GM12878 (cell line): ENCODE data around the gene CMTM1. TPM values are rescaled to one million over a fixed set of nuclear protein-coding genes. Genes with fewer than 3 reads are reported as not detected.

Source experiments
- BACH1 ChIP-seq: fragments of 450-650 bp; IDR thresholded peaks from 2 replicates; pipeline ENCODE4 v1.6.1; 2017; ENCODE audit warnings: mild to moderate bottlenecking, borderline replicate concordance
- CBX3 ChIP-seq: fragments of 200-600 bp; sonication (generic); IDR thresholded peaks from 2 replicates; pipeline ENCODE4 v1.6.1; 2016; ENCODE audit warnings: low read depth, borderline replicate concordance
- CEBPZ ChIP-seq: fragments of 150-350 bp; IDR thresholded peaks from 2 replicates; pipeline ENCODE4 v1.6.1; 2016; ENCODE audit warnings: low read depth, low read length
- CHD1 ChIP-seq: IDR thresholded peaks from 2 replicates; pipeline ENCODE4 v1.6.1; 2012; ENCODE audit warnings: low read depth, low read length, improper control_type of control experiment
- CHD4 ChIP-seq: fragments of 200-600 bp; sonication (generic); IDR thresholded peaks from 2 replicates; pipeline ENCODE4 v1.6.1; 2016; ENCODE audit warnings: mild to moderate bottlenecking
- ETV6 ChIP-seq, 2 experiments: fragments of 450-650 bp in 1 of 2; IDR thresholded peaks in 1 of 2; conservative IDR thresholded peaks in 1 of 2; 2 replicates each; pipeline ENCODE4 v1.6.1; 2014; ENCODE audit warnings: antibody characterized with exemption in 1 of 2, borderline replicate concordance in 1 of 2, low read depth in 1 of 2, mild to moderate bottlenecking in 1 of 2, moderate library complexity in 1 of 2
- HDGF ChIP-seq: fragments of 450-650 bp; IDR thresholded peaks from 2 replicates; pipeline ENCODE4 v1.6.1; 2016; ENCODE audit warnings: antibody characterized with exemption
- KAT2A ChIP-seq: conservative IDR thresholded peaks from 2 replicates; pipeline ENCODE4 v1.6.1; 2011; ENCODE audit warnings: low read depth, low read length; ENCODE audit not compliant: control insufficient read depth
- KLF5 ChIP-seq: fragments of 450-650 bp; IDR thresholded peaks from 2 replicates; pipeline ENCODE4 v1.6.1; 2014; ENCODE audit warnings: mild to moderate bottlenecking; ENCODE audit not compliant: partially characterized antibody
- NKRF ChIP-seq: fragments of 450-650 bp; conservative IDR thresholded peaks from 2 replicates; pipeline ENCODE4 v1.6.1; 2017; ENCODE audit warnings: mild to moderate bottlenecking, moderate library complexity
- PML ChIP-seq: IDR thresholded peaks from 2 replicates; pipeline ENCODE4 v1.6.1; 2012; ENCODE audit warnings: low read length, inconsistent platforms
- POU2F2 ChIP-seq: IDR thresholded peaks from 3 replicates; pipeline ENCODE4 v1.6.1; 2011; ENCODE audit warnings: low read depth, mild to moderate bottlenecking, low read length, borderline replicate concordance
- RCOR1 ChIP-seq: conservative IDR thresholded peaks from 2 replicates; pipeline ENCODE4 v1.6.1; 2012; ENCODE audit warnings: low read depth, low read length, improper control_type of control experiment
- SMARCA5 ChIP-seq: fragments of 450-650 bp; IDR thresholded peaks from 2 replicates; pipeline ENCODE4 v1.6.1; 2017; ENCODE audit warnings: mild to moderate bottlenecking
- TARDBP ChIP-seq: IDR thresholded peaks from 2 replicates; pipeline ENCODE4 v1.6.1; 2016; ENCODE audit warnings: borderline replicate concordance
- USF2 ChIP-seq: IDR thresholded peaks from 2 replicates; pipeline ENCODE4 v1.6.1; 2011; ENCODE audit warnings: low read depth, low read length, improper control_type of control experiment, borderline replicate concordance
- WRNIP1 ChIP-seq: IDR thresholded peaks from 2 replicates; pipeline ENCODE4 v1.6.1; 2011; ENCODE audit warnings: low read depth, low read length, improper control_type of control experiment, borderline replicate concordance
- YY1 ChIP-seq: IDR thresholded peaks from 2 replicates; pipeline ENCODE4 v1.6.1; 2011; ENCODE audit warnings: low read depth, mild to moderate bottlenecking, low read length
- polyA plus RNA-seq, 11 experiments: library from polyadenylated mRNA; depleted of rRNA in 4 of 11; unstranded in 6 of 11; stranded (reverse) in 5 of 11; fragments of >200 nt; fragmentation: Nextera tagmentation in 4 of 11; fragmentation: Illumina TruSeq in 1 of 11; extraction: Ambion mirVana in 4 of 11; extraction: Trizol in 1 of 11; gene quantifications; 1 replicate in 1 of 11; 2 replicates in 10 of 11; pipeline versions ENCODE4 v1.2.1 to v1.2.3, GENCODE V29; 2011 to 2016; ENCODE audit warnings: inconsistent platforms in 2 of 11, missing spikeins in 2 of 11, low read depth in 1 of 11
- total RNA-seq, 4 experiments: library from RNA; depleted of rRNA in 3 of 4; stranded (reverse); fragments of >200 nt in 3 of 4; fragmentation: Illumina TruSeq in 1 of 4; extraction: Trizol in 1 of 4; gene quantifications; 2 replicates each; pipeline versions ENCODE4 v1.2.1 to v1.2.3, GENCODE V29; 2013 to 2021
- TF ChIP-seq, protein P1 (sequence below): IDR thresholded peaks from 2 replicates; pipeline ENCODE4 v1.6.1; 2011; ENCODE audit warnings: borderline replicate concordance, low read depth, mild to moderate bottlenecking, moderate library complexity, mixed read lengths, low read length; ENCODE audit not compliant: insufficient read depth; ENCODE audit errors: extremely low read length
- TF ChIP-seq, protein P2 (sequence below): fragments of 450-650 bp; formaldehyde crosslinking; IDR thresholded peaks from 2 replicates; pipeline ENCODE4 v1.4.0; 2020; ENCODE audit warnings: mild to moderate bottlenecking, moderate library complexity

CMTM1 gene
- total and polyA plus RNA-seq, 10 of the 15 experiments (the other 5 are each of a cell fraction or from before 2014, with no cell fraction given) = 0.09 to 3.0 (median 1.4) TPM; not detected in 2

DNA sequence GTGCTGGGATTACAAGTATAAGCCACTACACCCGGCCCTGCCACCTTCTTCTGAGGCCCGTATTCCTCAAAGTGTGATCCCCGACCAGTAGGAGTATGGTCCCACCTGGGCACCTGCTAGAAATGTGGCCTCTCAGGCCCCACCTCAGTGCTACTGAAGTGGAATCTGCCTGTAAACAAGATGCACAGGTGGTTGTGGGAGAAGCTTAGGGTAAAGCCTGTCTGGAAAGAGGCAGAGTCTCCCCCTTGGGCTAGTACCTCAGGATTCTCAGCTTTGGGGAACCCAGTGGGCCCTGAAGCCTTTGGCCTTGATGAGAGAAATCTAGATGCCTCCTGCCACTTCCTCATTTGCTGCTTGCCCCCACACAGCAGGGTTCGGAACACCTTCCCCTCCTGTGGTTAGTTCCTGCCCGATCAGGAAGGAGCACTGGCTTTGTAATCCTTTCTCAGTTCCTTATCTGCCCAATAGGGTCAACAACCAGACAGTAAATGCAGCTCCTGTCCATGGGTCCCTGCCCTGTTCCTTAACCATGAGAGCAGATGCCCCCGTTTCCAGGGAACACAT, 41.6 kb upstream of the CMTM1 start (continued):
- TF ChIP-seq NKRF = 0 out of 2 replicates have a peak, but pooled peaks have one; percentile 19
- peak; percentile 73; the same call in 2 of the 3 replicates for TF ChIP-seq POU2F2
- peak; percentile 77; the same call in 1 of the 2 replicates for TF ChIP-seq BACH1
- TF ChIP-seq SMARCA5 = no peak
- TF ChIP-seq WRNIP1 = no peak
- TF ChIP-seq CHD1 = no peak
- no peak for TF ChIP-seq KLF5
- no peak for TF ChIP-seq USF2
- TF ChIP-seq YY1 = no peak
- no peak for TF ChIP-seq TARDBP
- no peak for TF ChIP-seq PML
- no peak for TF ChIP-seq KAT2A
- no peak for TF ChIP-seq CHD4
- 0 out of 2 replicates have a peak, but pooled peaks have one; percentile 58 for TF ChIP-seq RCOR1
- TF ChIP-seq HDGF = no peak
- TF ChIP-seq, protein P1, sequence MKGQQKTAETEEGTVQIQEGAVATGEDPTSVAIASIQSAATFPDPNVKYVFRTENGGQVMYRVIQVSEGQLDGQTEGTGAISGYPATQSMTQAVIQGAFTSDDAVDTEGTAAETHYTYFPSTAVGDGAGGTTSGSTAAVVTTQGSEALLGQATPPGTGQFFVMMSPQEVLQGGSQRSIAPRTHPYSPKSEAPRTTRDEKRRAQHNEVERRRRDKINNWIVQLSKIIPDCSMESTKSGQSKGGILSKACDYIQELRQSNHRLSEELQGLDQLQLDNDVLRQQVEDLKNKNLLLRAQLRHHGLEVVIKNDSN = no peak
- no peak for TF ChIP-seq CBX3
- peak in 1 of 2 experiments; percentile 98; a peak in 2 of 4 replicates for TF ChIP-seq ETV6 (conservative IDR thresholded peaks at IDR 0.05 in 1 of 2, IDR thresholded peaks at IDR 0.05 in 1 of 2; ENCODE audit: borderline replicate concordance in 1 of 2, low read depth in 1 of 2)
- TF ChIP-seq CEBPZ = no peak
- TF ChIP-seq, protein P2, sequence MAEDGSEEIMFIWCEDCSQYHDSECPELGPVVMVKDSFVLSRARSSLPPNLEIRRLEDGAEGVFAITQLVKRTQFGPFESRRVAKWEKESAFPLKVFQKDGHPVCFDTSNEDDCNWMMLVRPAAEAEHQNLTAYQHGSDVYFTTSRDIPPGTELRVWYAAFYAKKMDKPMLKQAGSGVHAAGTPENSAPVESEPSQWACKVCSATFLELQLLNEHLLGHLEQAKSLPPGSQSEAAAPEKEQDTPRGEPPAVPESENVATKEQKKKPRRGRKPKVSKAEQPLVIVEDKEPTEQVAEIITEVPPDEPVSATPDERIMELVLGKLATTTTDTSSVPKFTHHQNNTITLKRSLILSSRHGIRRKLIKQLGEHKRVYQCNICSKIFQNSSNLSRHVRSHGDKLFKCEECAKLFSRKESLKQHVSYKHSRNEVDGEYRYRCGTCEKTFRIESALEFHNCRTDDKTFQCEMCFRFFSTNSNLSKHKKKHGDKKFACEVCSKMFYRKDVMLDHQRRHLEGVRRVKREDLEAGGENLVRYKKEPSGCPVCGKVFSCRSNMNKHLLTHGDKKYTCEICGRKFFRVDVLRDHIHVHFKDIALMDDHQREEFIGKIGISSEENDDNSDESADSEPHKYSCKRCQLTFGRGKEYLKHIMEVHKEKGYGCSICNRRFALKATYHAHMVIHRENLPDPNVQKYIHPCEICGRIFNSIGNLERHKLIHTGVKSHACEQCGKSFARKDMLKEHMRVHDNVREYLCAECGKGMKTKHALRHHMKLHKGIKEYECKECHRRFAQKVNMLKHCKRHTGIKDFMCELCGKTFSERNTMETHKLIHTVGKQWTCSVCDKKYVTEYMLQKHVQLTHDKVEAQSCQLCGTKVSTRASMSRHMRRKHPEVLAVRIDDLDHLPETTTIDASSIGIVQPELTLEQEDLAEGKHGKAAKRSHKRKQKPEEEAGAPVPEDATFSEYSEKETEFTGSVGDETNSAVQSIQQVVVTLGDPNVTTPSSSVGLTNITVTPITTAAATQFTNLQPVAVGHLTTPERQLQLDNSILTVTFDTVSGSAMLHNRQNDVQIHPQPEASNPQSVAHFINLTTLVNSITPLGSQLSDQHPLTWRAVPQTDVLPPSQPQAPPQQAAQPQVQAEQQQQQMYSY (CRISPR knock-in tag) = no peak
